Heart right ventricle (tissue), 16 donors: ENCODE data around the gene MMP11. TPM values are rescaled to one million over a fixed set of nuclear protein-coding genes. Genes with fewer than 3 reads are reported as not detected.

Experiments
- ATAC-seq, 8 donors: fragments of 200-7000 bp; cut with Tn5 transposase; one replicate each; pipeline ENCODE4 v1.9.1; 2020; ENCODE audit warnings: mild to moderate bottlenecking in 8 of 8, moderate library complexity in 8 of 8, moderate number of reproducible peaks in 1 of 8
- DNase-seq, 2 donors: peaks; one replicate each; pipeline ENCODE4 v3.0.0-alpha.2; 2020
- H3K27ac ChIP-seq, 10 donors: fragments of 200-600 bp; sonication (generic) in 2 of 10; one replicate each; pipeline versions ENCODE4 v1.5.0 to v1.8.0; 2020 to 2022; ENCODE audit warnings: mild to moderate bottlenecking in 3 of 10
- H3K27me3 ChIP-seq, 7 donors: fragments of 200-600 bp; one replicate each; pipeline ENCODE4 v1.8.0; 2021 to 2022; ENCODE audit warnings: mild to moderate bottlenecking in 2 of 7
- H3K36me3 ChIP-seq, 9 donors: fragments of 200-600 bp; sonication (generic) in 1 of 9; one replicate each; pipeline versions ENCODE4 v1.5.0 to v1.8.0; 2020 to 2022; ENCODE audit warnings: mild to moderate bottlenecking in 2 of 9
- H3K4me1 ChIP-seq, 9 donors: fragments of 200-600 bp; sonication (generic) in 1 of 9; one replicate each; pipeline versions ENCODE4 v1.5.0 to v1.8.0; 2020 to 2022; ENCODE audit warnings: mild to moderate bottlenecking in 4 of 9
- H3K4me3 ChIP-seq, 10 donors: fragments of 200-600 bp; sonication (generic) in 2 of 10; one replicate each; pipeline versions ENCODE4 v1.5.0 to v1.8.0; 2020 to 2022; ENCODE audit warnings: mild to moderate bottlenecking in 7 of 10, moderate library complexity in 2 of 10
- H3K9me3 ChIP-seq, 11 donors: fragments of 200-600 bp in 10 of 11; sonication (generic) in 2 of 11; one replicate each; pipeline versions ENCODE4 v1.5.0 to v1.8.0; 2013 to 2022; ENCODE audit warnings: mild to moderate bottlenecking in 2 of 11, control low read depth in 1 of 11, moderate library complexity in 1 of 11
- CTCF ChIP-seq, 9 donors: fragments of 200-600 bp; sonication (generic) in 2 of 9; IDR thresholded peaks; one replicate each; pipeline versions ENCODE4 v1.5.0 to v1.8.0; 2021 to 2022; ENCODE audit warnings: antibody characterized with exemption in 9 of 9, mild to moderate bottlenecking in 5 of 9, moderate library complexity in 1 of 9
- WGBS, 2 donors: extraction: QIAGEN DNeasy Blood & Tissue Kit; methylation state at CpG; one replicate each; pipeline ENCODE4 v1.1.7; 2013; ENCODE audit warnings: inconsistent platforms in 1 of 2; 5-methylcytosine and 5-hydroxymethylcytosine counted together
- intact Hi-C, 10 donors: fragments of 100-400 bp; cut with DNase I; formaldehyde crosslinking; loops; one replicate each; pipeline versions ENCODE4 v1.11.1 to v1.14.2; 2022
- polyA plus RNA-seq, 2 donors: library from polyadenylated mRNA; stranded (reverse); fragments of 200-250 nt; gene quantifications; one replicate each; pipeline ENCODE4 v1.2.3, GENCODE V29; 2013
- total RNA-seq, 10 donors: library from RNA; stranded (reverse); fragmentation: NEBNext Ultra II Directional in 3 of 10; extraction: Animal tissue kit (Norgen Biotek cat#: 25700) in 3 of 10; gene quantifications; one replicate each; pipeline versions ENCODE4 v1.2.1 to v1.2.4, GENCODE V29; 2021 to 2023
- donor health status: Arrhythmogenic right ventricular cardiomyopathy.
- donor health status: ischemic (EF 13 %, LVEDD 7.1; RV severe dilation, severe dysfunction).
- donor health status: healthy with polysubstance abuse.
- donor health status: DM: no; HTN: yes; CAD: no.
- donor health status: DM: no; HTN: no; CAD: no.
- donor health status: ischemic (EF 25% LVEDD 6.9; RV normal size, moderate dysfunction).
- donor health status: ischemic (EF 25% LVEDD 5.7; RV mildly dilated, moderate dysfunction).
- donor health status: healthy.
- donor health status: DM: yes; HTN: yes; CAD: no.
- donor health status: Ischemic cardiomyopathy.
- donor health status: ischemic (EF 35%, LVEDD 5.7; RV mildly dilated, moderate dysfunction).
- donor health status: nonischemic (EF 11% LVEDD 7.7; RV severe dilation, severe dysfunction).
- donor health status: DM: yes; HTN: yes; CAD: no.
- donor health status: PGD.
- donor health status: ischemic (EF 29% LVEDD 5.4; RV normal size, mild dysfunction).
- donor health status: nonischemic (EF 23%, LVEDD 6.1; RV moderate dilation, normal function).

Gene MMP11
- total and polyA plus RNA-seq, 12 donors, result 3.5 to 23.4 (median 7.9) TPM

DNA sequence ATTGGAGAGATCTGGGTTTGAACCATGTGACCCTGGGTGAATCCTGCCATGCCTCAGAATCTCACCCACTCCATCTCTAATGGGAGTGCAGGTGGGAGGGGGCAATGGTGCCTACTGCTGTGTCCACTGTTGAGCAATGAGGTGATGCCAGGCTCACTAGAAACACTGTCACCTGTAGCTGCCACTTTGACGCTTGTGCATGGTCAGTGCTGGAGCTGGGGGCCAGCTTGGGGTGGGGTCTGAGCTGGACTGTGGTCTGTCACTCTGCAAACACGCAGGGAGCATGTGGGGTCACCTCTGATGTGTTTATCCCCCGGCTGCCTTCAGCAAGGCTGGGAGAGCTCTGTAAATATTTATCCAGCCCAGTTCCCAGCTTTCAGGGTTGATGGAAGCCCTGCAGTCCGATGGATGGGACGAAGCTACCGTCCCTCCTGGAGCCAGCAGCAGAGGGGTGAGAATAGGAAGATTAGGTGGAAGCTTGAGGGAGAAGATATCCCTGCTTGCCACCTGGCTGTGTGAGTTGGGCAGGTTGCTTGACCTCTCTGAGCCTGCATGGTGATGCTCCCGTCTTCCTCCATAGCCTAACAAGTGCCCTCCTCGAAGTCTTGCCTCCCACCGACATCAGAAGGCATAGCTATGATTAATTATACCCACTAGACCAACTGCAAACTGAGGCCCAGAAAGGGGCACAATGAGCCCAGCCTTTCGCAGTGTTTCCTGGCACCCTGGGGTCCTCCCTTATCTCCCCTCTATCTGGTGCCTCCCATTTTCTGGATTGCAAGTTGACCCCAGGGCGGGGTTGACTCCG is 1.7 kb downstream of the MMP11 start:
- 76 to 77% methylated on average over 12 of the region's 12 CpGs for WGBS, 2 donors
- Histone ChIP-seq H3K4me3 (no peak overlapping the region), H3K4me1 (peaks cover 4 to 53% (median 37%) of the 10 kb centered on the region in 9 donors), H3K9me3 (no peaks in the 10 kb centered on the region), H3K27ac (peak overlapping the region in 5 of 10 donors; percentile 52 to 85 (median 68)), H3K27me3 (peaks cover 0 to 10% (median 0%) of the 10 kb centered on the region in 7 donors), H3K36me3 (no peaks in the 10 kb centered on the region)
- no peak for ATAC-seq
- intact Hi-C loops, result loop anchor here in 2 of 10 donors (5.0 kb wide), 2 partner anchors 58 to 73 kb away; no protein-coding TSS in a partner anchor
- DNase-seq, result no peak
- TF ChIP-seq CTCF (IDR thresholded peaks at IDR 0.05), result no peak

DNA sequence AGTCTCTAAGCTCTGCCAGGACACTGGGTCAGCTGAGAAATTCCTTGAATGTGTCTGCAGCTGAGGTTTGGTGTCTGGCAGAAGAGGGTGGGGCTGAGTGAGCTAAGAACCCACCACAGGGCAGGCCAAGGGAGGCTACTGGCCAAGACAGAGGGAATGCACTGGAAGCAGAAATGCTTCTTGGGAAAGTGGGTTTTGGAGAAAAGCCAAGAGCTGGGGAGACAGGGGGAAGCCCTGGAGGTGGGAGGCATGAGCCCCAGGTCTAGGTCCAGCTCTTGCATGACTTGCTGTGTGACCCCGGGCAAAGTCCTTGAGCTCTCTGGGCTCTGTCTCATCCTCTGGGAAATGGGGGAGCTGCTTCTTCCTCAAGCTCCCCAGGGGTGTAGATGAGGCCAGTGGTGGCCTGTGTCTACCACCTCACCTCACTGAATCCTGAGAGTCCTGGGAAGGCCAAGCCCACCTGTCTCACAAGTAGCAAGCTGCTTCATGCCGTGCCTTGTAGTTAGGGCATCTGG is 2.3 kb downstream of the MMP11 start:
- H3K27me3 ChIP-seq, result peaks cover 0 to 10% (median 0%) of the 10 kb centered on the region in 7 donors
- peak in 1 of 2 donors; percentile 3 for DNase-seq
- H3K9me3 ChIP-seq, result no peaks in the 10 kb centered on the region
- intact Hi-C loops, result loop anchor here in 3 of 10 donors (5.0 kb wide), 3 partner anchors 57 to 72 kb away; no protein-coding TSS in a partner anchor
- no peak for ATAC-seq
- H3K4me1 ChIP-seq, result peaks cover 4 to 51% (median 37%) of the 10 kb centered on the region in 9 donors
- no peak for TF ChIP-seq CTCF (IDR thresholded peaks at IDR 0.05)
- WGBS, 2 donors, result 67 to 68% methylated on average over 2 of the region's 2 CpGs
- no peaks in the 10 kb centered on the region for H3K36me3 ChIP-seq
- no peak overlapping the region for H3K27ac ChIP-seq
- no peak overlapping the region for H3K4me3 ChIP-seq

- TF ChIP-seq CTCF (IDR thresholded peaks at IDR 0.05), result peak in 2 of 9 donors; percentile 20
- DNase-seq (no peak), ATAC-seq (no peak)
- H3K27ac ChIP-seq, result no peak overlapping the region
- H3K9me3 ChIP-seq, result no peaks in the 10 kb centered on the region
- H3K36me3 ChIP-seq, result no peaks in the 10 kb centered on the region
- 85 to 86% methylated on average over 3 of the region's 3 CpGs for WGBS, 2 donors
- peaks cover 4 to 51% (median 37%) of the 10 kb centered on the region in 9 donors for H3K4me1 ChIP-seq
- peaks cover 0 to 10% (median 0%) of the 10 kb centered on the region in 7 donors for H3K27me3 ChIP-seq
- H3K4me3 ChIP-seq, result no peak overlapping the region
- intact Hi-C loops, result loop anchor here in 1 of 10 donors (5.0 kb wide), 1 partner anchor 66 kb away; no protein-coding TSS in a partner anchor
These were observed 3.2 kb downstream of the MMP11 start for GRCh38 chr22:23775779-23776375.
